NB4 (cell line): ENCODE data around the gene ARHGAP4.

ENCODE experiments used
- MYC ChIP-seq: IDR thresholded peaks from 2 replicates; pipeline ENCODE4 v1.6.1; 2011; ENCODE audit warnings: low read depth, low read length
- POLR2A ChIP-seq: IDR thresholded peaks from 2 replicates; pipeline ENCODE4 v1.6.1; 2011; ENCODE audit warnings: mild to moderate bottlenecking; ENCODE audit not compliant: insufficient read length; ENCODE audit errors: extremely low read depth
- TF ChIP-seq, protein P1 (sequence below): IDR thresholded peaks from 2 replicates; pipeline ENCODE4 v1.6.1; 2011; ENCODE audit warnings: low read depth, low read length
- TF ChIP-seq, protein P2 (sequence below): IDR thresholded peaks from one replicate; pipeline ENCODE4 v1.5.1; 2012; ENCODE audit warnings: low read depth, low read length

DNA sequence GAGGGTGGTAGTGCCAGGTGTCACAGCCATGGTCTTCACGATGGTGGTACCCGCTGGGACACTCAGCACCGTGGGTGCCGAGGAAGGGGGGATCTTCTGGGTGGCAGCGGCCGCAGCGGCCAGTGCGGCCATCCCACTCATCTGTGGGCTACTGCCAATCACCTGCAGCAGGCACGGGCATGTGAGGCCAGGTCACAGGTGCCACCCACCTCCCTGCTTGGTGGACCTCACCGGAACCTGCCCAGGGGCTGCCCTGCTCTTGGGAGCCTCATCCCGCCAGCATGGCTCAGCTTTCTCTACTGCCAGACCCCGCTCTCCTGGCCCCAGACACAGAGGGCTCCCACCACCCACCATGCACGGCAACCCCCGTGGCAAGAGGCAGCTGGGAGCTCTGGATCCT is 32.5 kb upstream of the ARHGAP4 start:
- TF ChIP-seq, protein P1, sequence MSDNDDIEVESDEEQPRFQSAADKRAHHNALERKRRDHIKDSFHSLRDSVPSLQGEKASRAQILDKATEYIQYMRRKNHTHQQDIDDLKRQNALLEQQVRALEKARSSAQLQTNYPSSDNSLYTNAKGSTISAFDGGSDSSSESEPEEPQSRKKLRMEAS = no peak
- TF ChIP-seq MYC (no peak), POLR2A (no peak)
- TF ChIP-seq, protein P2, sequence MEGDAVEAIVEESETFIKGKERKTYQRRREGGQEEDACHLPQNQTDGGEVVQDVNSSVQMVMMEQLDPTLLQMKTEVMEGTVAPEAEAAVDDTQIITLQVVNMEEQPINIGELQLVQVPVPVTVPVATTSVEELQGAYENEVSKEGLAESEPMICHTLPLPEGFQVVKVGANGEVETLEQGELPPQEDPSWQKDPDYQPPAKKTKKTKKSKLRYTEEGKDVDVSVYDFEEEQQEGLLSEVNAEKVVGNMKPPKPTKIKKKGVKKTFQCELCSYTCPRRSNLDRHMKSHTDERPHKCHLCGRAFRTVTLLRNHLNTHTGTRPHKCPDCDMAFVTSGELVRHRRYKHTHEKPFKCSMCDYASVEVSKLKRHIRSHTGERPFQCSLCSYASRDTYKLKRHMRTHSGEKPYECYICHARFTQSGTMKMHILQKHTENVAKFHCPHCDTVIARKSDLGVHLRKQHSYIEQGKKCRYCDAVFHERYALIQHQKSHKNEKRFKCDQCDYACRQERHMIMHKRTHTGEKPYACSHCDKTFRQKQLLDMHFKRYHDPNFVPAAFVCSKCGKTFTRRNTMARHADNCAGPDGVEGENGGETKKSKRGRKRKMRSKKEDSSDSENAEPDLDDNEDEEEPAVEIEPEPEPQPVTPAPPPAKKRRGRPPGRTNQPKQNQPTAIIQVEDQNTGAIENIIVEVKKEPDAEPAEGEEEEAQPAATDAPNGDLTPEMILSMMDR = no peak
